Forelimb muscle (tissue), 1 donor: ENCODE data around the gene MAIP1. TPM values are rescaled to one million over a fixed set of nuclear protein-coding genes. Genes with fewer than 3 reads are reported as not detected.
A peak's percentile ranks its signal among the peaks of the same experiment; 100 is the strongest.

Source experiments
- DNase-seq: peaks from one replicate; pipeline ENCODE4 v3.0.0-alpha.2; 2013; ENCODE audit warnings: low read depth
- polyA plus RNA-seq: library from polyadenylated mRNA; unstranded; fragments of 120-200 nt; gene quantifications from one replicate; pipeline ENCODE4 v1.2.1, GENCODE V29; 2013; ENCODE audit not compliant: insufficient read length

The MAIP1 gene
- polyA plus RNA-seq, 1 donor, result 17.0 TPM

DNA sequence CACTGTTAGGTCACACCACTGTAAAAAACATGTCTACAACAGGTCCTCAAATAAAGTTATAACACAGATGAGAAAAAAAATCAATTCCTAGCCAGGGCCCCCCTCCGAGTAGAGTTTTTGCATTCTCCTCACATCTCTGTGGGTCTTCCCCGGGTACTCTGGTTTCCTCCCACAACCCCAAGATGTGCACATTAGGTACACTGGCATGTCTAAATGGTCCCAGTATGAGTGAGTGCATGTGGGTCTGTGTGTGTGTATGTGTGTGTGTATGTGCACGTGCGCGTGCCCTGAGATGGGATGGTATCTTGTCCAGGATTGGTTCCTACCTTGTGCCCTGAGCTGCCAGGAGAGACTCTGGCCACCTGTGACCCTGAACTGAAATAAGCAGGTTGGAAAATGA lies 5.0 kb upstream of the MAIP1 start:
- no peak for DNase-seq

DNA sequence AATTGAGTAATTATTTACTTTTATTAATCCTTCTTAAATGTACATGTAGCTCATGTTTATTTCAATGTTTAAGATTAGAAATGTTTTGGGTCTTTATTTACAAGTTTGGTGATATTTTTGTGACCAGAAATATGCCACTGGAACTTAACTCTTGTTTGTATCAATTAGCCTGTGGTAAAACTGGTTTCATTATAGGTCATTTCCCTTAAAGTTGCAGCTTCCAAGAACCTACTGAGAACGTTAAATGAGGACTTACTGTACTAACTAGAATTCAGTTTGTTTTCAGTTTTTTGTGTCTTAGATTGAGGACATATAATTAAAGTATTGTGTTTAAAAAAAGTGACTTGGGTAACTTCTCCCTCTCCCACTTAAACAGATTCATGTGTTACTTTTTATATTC lies 4.4 kb upstream of the MAIP1 start:
- DNase-seq, result no peak

DNA sequence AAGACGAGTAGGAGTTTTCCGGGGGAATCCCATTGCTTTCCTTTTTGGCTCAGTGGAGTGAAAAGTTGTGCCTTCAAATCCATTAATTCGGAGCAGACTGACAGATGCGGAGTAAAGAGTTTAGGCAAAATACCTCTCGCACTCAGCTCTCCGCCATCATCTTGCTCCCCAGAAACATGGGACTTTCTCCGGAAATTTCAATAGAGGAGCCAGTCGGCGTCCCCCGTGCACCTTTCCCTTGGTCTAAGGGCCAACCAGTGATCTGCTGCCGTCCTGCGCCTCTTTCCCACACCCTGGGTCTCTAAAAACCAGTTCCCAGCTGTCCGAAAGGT lies 409 bp upstream of the MAIP1 start:
- DNase-seq, result no peak

DNA sequence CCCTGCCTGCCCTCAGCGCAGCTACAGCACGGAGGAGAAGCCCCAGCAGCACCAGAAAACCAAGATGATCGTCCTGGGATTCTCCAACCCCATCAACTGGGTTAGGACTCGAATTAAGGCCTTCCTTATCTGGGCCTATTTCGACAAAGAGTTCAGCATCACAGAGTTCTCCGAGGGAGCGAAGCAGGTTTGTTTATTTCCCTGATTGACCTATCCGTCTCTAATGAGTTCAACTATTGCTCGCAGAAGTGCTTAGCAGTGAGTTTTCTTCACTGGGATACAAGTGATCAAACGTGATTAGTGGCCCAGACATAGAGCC lies 639 bp downstream of the MAIP1 start:
- DNase-seq, result no peak

DNA sequence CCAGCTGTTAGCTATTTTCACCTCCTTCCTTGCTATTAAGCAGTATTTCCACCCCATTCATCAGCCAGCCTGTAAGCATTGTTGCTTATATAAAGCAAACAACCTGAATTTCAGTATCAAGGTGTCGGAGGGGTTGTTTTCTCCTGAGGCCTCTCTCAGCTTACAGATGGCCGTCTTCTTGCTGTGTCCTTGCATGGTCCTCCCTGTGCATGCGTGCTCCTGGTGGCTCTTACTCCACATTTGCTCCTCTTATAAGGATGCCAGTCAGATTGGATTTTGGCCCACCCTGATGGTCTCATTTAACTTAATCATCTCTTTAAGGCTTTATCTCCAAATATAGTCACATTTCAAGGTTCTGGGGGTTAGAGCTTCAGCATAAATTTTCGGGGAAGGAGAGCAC lies 2.6 kb downstream of the MAIP1 start:
- DNase-seq, result no peak

DNA sequence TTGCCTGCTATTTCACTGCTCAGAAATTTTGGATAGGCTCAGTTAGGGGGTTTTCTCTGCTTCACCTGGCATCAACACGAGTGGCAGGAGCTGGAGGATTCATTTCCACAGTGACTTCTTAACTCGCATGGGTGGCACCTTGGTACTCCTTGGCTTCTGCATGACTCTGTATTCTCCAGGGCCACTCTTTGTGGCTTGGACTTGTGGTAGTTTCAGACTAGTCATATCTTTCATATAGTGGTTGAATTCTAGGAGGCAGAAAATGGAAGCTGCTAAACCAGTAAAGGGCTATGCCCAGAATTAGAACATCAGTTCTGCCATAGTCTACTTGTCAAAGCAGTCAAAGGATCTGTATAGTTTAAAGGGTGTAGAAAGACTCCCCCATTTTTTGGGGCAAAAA lies 6.8 kb downstream of the MAIP1 start:
- no peak for DNase-seq

DNA sequence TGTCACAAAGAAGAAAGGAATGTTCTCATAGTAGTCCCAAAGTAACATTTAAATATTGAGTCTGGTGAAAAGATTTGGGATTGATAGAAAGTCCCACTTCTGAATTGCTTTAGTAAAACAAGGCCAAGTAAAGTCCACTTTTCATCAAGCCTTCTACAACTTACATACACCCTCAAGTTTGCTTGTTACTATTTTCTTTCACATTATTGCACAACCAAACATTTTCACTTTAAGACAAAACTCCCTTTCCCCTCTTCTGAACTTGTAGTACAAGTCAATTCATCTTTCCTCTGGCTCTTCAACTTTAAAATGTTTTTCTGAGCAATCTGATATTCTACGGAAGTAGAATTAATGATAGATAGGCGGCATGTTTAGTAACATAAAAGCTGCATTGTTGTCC lies 11.0 kb downstream of the MAIP1 start:
- no peak for DNase-seq

DNA sequence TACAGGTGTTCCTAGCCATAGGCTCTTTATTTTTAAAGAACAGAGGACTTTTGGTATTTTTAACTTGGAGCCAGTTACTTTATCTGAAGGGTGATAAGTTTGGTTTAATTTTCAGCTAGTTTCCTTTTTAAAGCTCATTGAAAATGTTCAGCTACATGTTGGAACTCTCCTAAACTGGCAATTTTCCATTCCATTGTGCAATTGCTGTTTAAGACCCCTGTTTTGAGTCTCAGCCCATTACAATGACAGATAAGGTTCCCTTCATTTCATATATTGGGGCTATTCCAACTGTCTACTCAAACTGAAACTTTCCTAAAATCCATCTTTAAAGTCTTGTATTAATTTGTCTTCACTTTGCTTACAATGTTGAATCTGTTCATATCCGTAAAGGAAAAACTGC lies 11.6 kb downstream of the MAIP1 start:
- no peak for DNase-seq

DNA sequence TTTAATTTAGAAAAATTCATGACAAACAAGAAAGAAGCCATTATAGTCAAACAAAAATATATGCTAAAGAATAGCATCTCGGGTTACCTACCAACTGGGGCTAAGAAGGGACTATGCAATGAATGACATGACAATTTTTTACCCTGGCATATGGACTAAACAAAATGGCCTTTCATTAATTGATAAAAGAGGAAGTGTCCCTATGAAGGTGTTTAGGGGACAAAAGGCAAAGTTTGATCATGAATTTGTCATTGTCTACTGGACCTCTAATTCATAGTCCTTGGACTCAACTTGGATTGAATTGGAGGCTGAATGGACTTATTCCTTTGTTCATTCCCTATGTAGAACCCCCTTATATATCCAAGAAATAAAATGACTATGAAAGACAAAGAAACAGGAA lies 12.7 kb downstream of the MAIP1 start:
- no peak for DNase-seq

DNA sequence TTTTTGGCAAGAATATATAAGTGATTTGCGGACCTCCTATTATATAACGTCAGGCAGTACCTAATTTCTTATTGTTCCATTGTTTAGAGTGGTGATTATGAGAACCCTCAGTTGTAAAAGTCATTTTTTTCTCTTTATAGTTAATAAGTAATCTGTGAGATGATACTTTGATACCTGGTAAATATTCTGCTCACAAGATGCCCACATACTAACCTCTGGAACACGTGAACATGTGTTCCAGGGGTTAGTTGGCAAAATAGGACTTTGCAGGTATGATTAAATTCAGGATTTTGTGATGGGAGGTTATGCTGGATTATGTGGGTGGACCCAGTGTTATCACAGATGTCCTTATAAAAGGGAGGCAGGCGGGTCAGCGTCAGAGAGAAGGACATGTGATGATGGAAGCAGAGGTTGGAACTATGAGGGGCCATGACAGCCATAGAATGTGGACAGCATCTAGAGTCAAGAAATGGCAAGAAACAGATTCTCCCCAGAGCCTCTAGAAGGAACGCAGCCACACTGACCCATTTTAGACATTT lies 16.8 kb downstream of the MAIP1 start:
- no peak for DNase-seq

DNA sequence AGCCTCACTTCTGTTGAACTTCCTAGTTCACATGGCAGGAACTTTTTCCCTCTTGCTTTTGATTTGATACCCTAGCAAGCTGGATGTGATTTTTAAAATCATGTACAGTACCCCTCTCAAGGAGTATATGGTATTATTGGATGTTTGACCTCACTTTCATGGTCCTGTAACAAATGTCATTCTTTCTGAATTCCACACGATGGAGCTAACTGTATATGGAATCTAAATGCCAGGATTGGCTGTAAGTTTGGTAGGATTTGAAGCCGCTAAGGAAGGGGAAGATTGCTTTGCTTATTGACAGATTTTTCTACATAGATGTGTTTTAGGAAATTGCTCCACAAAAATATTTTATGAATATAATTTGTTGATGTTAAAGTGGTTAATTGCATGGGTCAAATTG lies 18.3 kb downstream of the MAIP1 start:
- DNase-seq, result no peak

DNA sequence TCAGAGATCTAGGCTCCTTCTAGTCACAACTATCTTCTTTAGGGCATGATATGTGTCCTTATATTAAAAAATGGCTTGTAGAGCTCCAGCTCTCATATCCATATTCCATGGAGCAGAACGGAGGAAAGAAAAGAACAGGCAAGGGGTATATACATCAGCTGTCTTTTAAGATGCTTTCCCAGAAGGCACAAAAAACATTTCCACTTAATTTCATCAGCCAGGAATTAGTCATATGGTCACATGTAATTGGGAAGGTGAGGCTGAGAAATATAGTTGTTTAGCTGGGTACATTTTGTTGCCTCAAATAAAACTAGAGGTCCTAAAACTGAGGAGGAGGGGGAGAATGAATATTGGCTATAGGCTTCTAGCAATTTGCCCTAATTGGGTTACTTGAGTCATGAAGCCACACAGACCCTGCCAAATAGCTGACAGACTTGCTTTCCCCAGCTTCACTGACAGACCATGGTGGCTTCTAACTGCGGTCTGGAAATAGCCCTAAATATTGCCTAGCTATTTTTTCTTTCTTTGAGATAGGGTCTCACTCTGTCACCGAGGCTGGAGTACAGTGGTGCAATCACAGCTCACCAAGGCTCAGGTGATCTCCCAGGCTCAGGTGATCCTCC lies 20.0 kb downstream of the MAIP1 start:
- no peak for DNase-seq

DNA sequence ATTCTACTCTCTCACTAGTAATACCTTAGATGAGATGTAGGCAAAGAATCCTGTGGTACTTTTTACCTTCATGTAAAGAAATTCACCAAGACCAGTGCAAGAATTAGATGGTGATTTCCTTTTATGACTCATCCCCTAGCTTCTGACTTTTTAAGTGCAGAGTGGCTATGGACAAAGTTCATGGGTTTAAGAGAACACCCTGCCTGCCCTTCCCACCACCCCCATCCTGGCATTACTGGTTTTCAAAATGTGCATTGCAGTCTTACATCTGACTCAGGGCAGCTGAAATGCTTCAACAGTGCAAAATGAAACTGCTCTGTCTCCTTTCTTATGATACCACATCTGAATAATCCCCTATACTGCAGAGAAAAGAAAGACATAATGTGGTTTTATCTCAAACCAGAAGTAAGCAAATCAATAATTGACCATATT lies 22.6 kb downstream of the MAIP1 start:
- no peak for DNase-seq

DNA sequence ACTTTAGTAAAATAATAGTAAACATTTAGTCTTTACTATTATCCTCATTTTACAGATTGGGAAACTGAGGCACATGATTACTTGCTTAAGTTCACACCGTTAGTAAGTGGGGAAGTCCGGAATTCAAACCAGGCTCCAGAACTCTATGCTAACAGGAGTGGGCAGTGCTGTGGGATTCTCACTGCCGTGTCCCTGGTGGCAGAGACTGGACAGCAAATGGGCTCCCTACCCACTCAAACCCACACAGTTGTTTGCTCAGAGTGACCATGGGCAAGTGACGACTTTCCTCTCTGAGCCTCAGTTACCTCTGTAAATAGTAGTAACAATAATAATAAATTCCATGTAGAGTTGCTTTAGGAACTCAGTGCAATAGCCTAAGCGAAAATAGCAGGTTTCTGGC lies 24.0 kb downstream of the MAIP1 start:
- DNase-seq, result no peak

DNA sequence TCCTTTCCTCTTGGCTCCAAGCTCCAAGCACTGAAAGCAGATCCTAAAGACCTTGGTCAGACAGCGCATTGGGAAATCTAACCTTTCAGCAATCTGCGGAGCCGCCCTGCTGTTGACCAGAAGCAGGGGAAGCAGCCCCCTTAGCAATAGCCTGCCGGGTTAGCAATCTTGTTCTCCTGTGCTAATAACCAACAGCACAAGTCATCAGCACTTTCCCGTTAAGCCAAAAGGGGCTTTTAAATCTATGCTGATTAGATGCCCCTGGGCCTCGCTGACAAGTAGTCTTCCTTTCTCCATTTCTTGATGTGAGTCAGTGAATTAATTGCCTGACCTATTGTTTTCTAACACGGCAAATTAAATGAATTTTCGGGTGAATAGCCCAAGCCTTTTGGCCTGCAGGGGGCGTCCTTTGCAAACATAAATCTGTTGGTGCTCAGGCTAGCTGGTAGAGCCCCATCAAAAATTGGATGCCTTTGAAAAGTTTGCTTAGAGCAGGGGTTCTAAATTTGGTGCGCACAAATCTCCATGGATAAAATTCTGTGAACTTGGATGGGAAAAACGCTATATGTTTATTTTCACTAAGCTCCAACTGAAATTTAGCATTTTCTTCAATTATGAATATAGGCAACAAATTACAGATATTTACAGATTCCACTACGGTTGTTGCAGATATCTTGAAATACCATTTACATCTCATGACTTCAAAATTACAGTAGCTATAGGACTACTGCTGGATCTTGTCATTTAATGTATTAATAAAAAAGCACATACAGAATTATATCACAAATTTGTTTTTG lies 24.6 kb downstream of the MAIP1 start:
- peak; percentile 64 for DNase-seq

DNA sequence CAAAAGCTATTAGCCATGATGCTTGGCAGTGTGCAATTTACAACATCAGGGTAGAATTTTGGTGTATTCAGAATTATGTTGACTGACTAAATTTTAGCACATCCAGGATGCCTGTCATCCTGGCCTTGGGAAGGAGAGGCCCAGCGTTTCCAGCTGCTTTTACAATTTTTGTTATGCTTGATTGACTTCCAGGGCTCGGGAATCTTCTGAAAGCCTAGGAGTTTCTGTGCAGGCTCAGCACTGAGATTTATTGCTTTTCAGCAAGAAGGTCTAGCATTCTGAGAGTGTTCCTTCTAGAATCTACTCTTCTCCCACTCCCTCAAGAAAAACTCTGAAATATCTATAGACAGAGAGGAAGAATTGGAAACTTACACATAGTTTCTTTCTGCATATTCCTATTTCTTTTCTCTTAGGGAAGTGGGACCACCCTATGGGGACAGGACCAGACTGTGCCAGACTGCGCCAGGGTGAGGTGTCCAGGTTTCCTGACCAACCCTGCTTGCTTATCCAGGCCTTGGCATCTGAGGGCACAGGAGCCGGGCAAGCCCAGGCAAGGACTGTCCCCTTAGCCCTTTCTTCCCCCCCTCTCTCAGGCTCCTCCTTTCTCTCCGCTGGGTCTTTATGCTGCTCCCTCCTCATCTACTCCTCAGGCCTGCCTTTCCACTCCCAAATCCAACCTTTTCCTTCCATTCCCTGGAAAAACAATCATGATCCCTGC lies 26.9 kb downstream of the MAIP1 start:
- no peak for DNase-seq

DNA sequence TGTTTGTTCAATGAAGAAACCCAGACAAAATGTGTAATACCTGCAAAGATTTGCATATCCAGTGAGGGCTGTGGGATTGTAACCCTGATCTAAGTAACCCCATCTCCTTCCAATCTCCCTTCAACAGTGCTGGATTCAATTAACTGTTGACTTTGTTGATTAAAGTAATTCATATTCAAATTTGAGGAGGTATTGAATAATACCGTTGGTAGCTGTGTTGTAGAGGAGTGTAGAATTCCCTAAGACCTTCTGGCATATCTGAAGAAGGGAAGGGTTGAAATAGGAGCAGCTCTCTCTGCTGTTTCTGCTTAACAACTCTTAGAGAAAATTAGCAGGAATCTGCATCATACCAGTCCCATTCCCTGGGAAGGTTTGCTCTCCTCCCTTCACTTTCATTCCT lies 28.2 kb downstream of the MAIP1 start:
- no peak for DNase-seq

DNA sequence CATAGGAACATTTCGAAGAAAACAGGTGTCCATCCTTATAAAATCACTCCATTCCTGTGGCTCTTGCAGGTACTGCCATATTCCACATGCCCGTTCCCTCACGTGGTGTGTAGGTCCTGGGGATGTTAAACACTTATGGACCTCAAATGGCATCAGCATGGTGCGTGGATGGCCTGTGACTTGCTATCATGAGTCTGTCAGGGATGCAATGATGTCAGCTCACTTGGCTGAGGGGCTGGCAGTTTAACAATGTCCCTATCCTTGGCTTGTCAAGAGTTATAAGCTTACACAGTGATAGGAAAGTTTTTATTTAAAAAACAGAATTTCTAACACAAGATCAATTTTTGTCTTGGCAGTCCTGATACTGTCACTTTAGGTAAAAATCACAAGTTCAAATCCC lies 28.8 kb downstream of the MAIP1 start:
- no peak for DNase-seq

DNA sequence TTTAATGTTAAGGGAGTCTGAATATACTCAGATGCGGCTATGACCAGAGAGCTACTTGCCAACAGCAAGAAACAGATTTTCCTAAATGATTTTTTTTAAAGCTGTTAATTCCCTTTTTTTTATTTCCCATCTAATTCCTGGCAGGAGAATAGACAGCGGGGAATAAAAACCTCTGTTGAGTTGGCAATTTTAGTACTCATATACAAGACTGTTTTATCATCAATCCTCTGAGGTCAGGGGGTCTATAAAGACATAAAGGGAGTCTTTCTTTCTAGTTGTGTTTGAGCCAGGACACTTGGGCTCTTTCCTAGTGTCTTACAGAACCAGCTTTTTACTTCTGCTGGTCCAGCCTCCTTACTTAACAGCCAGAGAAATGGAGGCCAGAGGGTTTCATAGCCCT lies 29.4 kb downstream of the MAIP1 start:
- DNase-seq, result peak; percentile 68

DNA sequence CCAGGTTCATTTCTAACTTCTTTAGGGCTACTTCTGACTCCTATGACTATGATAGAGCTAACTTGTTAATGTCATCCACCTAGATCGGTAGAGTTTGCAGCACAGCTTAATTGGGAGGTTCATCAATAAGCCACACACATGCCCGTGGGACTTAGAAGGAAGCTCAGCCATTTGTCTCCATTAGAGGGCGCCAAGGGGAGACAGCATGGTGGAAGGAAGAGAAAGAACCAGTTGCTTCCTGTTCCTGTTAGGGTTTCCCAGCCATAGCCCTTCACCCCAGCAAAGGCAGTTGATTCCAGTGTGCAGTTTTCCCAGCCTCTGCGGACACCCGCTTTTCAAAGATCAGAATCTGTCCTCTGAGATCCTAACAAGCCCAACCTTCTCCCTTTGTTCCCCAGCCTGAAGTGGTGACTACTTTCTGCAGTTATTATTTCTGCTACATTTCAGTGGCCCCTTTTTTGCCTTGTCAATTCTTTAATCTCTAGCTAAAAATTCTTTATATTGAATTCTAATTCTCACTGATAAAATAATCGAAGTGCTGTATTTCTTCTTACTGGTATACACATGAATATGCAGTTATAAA lies 30.3 kb downstream of the MAIP1 start:
- DNase-seq, result no peak

DNA sequence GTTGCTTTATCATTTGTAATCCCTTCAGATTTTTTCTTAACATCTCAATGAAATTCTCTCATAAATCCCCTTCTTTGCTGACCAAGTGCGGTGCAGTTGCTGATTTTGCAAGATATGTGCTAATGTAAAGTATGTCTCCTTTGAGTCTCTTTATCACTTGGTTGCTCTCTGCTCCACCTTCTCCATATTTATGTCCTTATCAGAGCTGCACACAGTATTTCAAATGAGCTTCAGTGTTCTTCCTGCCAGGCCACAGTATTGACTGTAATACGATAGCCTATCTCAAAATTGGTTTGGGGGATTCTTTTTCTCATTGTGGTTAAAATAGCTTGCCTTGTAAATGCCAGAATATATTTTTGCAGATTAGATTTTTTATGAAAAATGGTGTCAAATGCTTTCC lies 32.2 kb downstream of the MAIP1 start:
- no peak for DNase-seq

DNA sequence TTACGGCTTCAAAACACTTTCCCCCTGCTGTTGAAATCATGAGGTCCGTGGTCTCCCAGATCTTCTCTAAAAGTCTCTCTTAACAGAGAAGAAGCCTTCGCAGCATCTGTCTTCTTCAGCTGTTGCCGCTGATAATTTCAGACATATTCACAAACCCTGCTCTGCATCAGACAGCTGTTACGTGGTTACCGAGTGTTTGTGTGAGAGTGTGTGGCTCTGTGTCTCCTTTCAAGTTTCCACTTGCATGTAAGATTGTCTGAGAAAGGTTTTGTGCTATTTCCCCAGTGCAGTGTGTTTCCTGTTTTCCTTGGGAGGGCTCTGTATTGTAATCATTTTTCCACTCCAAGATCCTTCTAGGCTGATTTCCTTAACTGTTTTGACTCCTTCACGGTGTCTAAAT lies 32.8 kb downstream of the MAIP1 start:
- DNase-seq, result peak; percentile 61

DNA sequence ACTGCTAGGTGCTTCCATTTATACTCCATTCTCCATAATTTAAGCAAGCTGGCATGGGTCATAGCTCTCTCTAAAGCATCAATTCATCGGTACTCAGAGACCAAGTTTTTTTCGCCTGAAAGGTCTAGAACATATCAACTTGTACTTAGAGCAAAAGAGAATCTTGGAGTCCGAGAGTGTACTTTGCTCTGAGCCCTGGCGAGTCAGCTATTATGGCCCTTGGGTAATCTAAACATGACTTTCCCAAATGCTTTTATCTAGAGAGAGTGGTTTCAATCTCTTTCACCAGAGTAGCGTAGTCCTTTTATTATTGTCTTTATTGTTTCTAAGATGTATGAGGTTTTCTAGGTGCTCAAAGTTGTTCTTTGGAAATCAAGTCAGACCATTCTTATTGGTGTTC lies 34.4 kb downstream of the MAIP1 start:
- DNase-seq, result no peak
